GM19467 (cell line): ENCODE measurements around the gene NSL1.
"Not testable (repeated sequence)": the region's sequence is repeated elsewhere in the genome, so short reads cannot be mapped to it uniquely, and the experiment has no call there.

Source experiments
- ATAC-seq: cut with Tn5 transposase; IDR thresholded peaks from one replicate; pipeline ENCODE4 v1.9.1; 2021; ENCODE audit warnings: mild to moderate bottlenecking, moderate library complexity; ENCODE audit not compliant: unreplicated experiment

NSL1 gene

DNA sequence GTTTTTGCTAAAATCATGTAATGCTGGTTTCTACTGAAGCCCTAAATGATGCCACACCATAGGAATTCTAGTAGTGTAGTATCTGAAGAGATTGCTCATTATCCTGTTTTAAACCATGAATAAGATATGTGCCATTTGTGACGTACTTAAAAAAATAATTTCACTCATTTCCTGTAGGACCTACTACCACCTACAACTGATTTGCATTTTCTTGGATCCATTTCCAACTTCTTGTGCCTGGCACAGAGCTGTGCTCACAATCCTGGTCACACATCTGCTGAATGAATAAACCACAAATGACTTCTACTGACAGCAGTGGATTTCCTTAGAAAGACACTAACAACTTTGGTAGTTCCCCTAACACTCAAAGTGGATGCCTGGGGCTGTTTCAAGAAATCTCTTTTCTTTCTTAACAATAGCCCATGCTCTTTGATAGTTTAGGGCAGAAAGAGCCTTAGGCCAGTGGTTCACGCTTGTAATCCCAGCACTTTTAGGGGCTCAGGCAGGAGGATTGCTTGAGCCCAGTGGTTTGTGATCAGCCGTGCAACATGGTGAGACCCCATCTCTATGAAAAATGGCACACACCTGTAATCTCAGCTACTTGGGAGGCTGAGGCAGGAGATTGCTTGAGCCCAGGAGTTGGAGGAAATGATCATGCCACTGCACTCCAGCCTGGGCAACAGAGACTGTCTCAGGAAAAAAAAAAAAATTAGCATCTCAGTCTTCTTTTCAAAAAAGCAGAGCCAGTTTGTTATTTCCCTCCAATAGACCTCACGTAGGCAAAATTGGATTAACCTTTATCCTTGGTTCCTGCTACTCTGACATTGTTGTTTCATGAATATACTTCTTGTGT, 78.9 kb downstream of the NSL1 start:
- no peak for ATAC-seq

DNA sequence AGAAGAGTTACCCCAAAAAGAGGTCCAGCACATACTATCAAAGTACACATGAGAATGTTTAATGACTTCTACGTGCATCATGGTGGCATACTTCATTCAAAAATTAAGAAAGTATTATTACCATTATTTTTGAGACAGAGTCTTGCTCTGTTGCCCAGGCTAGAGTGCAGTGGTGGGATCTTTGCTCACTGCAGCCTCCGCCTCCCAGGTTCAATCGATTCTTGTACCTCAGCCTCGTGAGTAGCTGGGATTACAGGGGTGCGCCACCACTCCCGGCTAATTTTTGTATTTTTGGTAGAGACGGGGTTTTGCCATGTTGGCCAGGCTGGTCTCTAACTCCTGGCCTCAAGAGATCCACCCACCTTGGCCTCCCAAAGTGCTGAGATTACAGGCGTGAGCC, 79.6 kb downstream of the NSL1 start:
- ATAC-seq: not testable (repeated sequence)

DNA sequence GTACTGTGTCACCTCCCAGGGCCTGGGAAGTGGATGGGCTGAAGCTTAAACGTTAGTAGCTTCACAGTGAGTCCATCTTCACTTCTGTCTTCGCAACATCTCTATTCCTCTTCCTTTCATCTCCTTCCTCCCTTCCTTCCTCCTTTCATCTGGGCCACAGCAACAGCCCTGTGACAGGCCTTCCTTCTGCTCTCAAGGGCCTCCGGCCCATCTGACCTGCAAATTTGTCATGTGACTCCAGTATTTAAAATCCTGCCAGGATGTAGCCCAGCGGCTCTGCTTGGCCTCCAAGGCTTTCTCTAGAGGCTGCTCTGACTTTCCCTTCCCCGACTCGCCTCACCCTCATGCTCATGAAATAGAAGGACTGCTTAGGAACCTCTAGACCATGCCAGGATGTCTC, 81.0 kb downstream of the NSL1 start:
- ATAC-seq: no peak

DNA sequence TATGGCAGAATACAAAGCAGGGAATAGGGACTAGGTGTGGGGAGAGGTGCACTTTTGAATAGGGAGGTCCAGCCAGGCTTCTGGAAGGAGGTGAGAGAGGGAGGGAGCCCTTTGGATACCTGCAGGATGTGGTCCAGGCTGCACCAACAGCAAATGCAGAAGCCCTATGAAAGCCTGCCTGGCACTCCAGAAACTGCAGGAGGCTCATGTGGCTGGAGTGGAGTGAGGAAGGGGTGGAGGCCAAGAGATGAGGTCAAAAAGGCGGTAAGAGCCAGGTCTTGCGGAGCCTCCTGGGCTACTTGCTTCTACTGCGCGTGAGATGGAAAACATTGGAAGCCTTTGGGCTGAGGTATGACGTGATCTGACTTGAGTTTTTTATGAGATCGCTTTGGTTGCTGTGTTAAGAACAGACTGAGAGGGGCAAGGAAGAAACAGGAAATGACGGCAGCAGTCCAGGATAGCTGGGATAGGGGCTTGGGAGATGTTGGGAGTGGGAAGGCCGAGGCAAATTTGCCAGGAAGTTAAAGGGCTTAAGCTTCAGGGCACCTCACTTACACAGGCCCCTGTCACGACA, 87.5 kb downstream of the NSL1 start:
- no peak for ATAC-seq

DNA sequence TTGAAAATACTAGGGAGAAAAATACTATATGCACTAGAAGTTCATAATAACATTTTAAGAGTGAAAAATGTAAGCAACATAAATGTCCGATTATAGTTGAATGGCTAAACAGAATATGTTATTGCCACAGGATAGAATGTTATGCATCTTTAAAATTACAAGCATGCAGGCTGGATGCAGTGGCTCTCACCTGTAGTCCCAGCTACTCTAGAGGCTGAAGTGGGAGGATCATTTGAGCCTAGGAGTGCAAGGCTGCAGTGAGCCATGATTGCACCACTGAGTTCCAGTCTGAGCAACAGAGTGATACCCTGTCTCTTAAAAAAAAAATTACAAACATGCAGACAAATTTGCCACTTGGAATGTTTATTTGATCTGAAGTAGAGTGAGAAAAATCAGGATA, 88.9 kb downstream of the NSL1 start:
- no peak for ATAC-seq

DNA sequence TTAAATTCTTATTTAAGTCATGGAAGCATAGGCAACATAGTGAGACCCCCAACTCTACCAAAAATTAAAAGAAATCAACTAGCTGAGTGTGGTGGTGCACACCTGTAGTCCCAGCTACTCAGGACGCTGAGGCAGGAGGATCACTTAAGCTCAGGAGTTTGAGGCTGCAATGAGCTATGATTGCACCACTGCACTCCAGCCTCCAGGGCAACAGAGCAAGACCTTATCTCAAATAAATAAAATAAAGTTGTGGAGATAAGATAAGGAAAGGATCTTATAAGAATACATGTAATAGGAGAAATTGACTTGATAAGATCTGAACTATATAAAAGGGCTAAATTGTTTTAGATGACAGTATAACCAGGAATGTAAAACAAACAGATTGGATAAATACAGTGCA, 89.7 kb downstream of the NSL1 start:
- ATAC-seq: no peak

DNA sequence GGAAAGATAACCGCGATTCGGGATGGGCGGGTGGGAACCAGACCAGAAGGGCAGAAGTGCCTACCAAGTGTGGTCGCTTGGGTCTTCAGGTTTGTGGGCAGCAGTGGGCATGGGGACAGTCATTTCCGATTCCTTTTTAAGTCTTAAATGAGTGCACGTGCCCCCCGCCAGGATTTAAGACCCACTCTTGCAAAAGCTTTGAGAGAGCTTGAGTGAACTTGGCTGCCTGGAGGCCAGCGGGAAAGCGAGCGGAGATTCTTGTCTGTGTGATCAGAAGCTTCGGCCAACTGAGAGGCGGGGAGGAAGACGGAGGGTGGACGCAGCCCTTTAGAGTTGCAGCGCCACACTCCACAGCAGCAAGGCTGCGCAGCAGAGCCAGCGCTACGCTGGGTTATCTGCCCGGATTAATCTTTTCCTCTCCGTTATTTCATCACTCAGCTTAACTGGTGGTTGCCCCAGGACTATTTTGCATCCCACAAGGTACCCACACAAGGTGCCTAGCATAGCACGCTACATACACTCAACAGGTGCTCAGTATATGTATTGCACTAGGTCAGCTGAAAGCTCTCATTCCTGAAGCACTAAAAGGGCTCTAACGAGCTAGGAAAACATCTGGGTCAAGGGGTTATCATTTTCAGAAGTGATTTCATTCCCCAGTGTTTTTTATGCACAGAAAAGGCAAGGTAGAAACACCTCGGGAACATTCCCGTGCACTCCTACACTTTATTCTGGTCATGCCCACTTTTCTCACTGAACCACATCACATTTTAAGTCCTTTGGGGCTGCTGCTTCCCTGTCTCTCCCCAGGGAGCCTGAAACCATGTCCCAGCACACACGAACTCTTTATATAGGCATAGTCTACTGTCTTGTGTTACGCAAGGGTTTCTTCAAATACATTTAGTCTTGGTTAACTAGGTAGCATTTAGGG, 90.4 kb downstream of the NSL1 start:
- peak; percentile 36 for ATAC-seq

DNA sequence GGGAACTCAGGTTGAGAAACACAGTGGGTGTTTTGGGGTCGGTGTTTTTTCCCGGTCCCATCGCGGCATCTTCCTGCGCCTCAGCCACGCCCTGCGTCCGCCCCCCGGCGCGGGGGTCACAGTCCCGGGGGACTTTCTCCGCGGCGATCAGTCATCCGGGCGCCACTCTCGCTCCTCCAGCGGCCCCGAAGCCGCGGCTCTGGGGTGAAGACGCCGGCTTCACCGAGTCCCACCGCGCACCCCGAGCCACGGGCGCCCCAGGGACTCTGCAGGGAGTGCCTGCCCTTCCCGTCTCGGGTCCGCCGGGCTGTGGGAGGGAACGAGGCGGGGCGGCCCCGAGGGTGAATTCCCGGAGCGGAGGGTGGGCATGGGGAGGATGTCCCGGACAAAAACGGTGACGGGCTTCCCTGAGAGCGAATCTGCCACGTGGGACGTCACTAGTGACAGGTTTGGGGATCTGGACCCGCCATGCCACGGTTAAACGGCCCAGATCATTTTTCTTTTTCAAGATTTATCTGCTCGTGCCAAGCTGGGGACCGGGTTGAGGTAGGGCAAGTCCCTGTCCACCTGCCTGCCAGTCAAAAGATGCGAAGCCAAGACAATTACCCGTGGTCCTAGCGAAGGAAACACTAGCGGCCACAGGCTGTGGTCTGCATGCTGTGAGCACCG, 91.2 kb downstream of the NSL1 start:
- no peak for ATAC-seq

DNA sequence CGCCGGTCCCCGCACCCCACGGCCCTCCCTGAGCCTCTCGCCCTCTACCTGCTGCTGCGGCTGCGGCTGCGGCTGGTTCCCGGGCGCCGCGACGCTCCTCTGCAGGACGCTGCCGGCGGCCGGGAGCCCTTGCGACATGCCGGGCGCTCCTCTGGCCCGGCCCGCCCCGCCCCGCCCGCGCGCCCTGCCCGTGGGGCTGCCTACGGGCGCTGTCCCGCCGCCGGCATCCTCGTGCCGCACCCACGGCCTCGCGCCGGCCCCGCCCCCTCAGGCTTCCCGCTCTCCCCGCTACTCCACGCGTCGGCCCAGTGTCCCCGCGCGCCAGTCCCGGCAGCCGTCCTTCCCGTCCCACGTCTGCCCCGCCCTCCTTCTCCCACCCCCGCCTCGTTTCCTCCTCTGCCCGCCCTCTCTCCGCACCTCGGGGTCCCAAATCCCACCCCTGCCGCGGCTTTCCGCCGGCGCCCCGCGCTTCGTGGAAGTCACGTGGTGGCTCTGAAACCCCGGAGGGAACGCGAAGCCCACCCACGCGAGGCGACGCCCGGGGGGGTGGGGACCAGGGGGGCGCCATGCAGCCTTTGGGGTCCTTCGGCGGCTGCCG, 91.9 kb downstream of the NSL1 start, which contains the start of gene BATF3:
Gene BATF3, minus strand, starts transcription at position 216 of the 598 bp plus-strand sequence. Its CDS starts 78 bp downstream, at position 138.
- peak; percentile 14 for ATAC-seq

DNA sequence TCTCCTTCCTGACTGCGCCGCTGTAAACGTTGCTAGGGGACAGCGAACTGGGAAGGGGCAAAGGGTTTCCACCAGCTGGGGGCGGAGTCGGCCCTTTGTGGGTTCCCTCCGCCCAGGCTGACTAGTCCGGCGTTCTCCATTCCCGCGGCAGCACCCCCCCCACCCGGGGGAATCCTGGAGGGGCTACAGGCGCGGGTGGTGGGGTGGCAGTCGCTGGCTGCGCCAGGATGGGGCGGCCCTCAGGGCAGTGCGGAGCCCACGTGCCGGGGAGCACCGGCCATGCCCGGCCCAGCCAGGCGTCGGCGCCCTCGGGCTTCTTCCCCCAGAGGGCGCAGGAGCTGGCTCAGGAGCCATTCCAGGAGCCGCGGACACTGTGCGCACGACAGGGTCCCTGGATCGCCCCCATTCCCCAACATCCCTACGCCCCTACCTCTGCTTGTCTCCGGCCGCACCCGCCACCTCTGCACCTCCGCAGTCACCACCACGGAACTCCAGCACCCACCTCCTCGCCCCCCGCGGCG, 92.4 kb downstream of the NSL1 start:
- ATAC-seq: peak; percentile 34

DNA sequence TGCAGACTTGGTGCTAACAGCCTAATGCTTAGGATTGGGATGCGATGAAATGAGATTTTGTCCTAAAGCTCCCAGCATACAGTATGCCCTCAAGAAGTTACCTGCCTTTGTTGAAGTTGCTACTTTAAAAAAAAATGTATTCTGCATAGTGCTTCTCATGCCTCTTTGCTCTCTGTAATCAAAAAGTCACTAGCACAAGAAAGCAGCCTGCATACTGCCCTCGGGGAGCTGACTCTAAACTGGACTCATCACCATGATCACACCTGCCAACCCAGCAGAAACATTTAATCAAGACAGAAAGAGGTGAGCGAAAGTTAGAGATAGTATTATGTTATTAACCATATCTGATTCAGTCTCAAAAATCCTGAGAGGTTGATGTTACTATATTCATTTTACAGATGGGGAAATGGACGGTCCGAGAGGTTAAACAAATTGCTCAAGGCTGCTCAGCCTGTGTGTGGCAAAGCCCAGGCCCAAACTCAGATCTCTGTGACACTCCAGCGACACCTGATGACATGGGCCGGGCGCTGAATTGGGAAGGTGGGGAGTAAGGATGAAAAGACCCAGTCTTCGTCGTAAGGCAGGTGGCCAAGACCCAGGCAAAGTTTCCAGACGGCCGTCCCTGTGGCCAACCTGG, 93.0 kb downstream of the NSL1 start:
- no peak for ATAC-seq

DNA sequence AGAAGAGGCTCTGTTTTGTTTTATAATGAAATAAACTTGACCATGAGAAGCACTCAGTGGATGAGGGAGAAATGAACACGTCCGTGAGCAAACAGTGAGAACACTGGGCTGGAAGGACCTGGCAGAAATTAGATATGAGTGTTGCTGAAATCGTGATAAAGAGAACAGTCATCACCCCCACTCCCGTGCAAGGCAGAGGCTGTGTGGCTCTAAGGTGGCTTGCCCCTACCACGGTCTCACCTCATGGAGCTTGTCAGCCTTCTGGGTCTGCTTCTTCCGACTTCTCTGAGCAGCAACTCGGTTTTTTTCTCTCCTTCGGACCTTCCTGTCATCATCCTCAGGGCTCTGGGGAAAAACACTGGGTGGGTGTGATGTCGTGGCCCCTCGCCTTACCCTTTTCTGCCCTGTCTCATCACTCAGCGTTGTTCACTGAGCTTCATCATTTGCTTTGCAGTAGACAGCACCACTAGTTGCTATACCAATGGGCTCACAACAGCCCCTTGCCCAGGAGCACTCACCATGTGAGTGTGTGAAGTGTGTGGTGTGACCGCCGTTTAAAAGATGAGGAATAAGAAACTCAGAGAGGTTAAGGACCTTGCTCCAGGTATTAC, 94.8 kb downstream of the NSL1 start:
- ATAC-seq: no peak

DNA sequence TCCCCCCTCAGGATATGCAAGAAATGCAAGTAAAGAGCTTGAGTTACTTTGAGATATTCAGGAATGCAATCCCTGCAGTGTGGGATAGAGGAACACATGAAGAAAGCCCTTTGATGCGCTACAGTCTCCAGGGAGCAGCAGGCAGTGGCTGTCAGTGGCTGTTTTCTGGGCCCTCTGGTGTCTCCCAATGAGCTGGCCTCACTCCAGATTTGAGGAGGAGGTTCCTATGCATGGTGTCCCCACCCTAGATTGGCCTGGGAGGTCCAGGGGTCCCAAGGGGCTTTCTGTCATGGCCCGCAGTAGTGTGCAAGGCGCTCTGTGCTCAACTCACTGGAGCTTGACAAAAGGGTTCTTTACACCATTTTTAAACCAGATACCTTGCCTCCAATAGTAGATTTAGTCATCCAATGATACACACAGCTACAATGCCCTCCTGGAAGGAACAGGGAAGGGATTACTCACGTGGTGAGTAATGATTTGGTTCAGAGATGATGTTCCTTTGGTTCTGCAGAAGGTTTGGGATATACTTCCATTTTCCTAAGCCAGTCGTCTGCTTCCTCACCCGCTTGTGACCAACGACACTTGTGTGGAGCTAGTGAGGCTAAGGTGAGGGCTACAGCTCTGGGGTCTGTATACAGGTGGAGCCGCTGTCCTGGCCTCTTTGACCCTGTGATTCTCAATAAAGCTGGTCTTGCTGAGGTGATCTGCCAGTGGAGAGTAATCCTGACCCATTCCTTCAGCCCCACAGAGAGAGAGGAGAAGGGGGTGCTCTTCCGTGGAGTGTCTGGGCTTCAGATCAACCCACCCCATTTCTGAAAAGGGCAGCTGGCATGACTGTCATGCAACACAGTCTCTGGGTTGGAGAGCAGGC, 98.6 kb downstream of the NSL1 start:
- ATAC-seq: no peak

DNA sequence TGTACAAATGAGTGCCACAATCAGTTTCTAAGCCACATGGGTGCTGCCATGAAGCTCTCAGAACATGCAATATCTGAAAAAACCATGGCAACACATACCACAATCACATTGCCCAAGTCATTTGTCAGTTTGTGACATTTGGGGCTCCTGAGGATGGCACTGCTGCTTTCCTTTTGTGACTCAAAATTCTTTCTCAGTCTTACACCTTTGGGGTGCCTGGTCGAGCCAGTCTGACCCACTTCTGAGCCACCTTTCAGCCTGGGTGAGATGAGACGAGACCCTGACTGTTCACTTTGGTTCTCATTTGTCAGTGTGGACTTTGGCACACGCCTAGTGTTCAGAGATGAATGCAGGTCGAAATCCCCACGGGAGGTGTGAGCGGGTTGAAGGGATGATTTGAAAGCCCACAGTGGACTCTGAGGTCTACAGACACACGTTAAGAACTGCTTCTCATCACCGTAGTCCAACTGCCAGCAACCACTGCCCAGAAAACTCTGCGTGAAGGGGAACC, 100.0 kb downstream of the NSL1 start:
- ATAC-seq: no peak

DNA sequence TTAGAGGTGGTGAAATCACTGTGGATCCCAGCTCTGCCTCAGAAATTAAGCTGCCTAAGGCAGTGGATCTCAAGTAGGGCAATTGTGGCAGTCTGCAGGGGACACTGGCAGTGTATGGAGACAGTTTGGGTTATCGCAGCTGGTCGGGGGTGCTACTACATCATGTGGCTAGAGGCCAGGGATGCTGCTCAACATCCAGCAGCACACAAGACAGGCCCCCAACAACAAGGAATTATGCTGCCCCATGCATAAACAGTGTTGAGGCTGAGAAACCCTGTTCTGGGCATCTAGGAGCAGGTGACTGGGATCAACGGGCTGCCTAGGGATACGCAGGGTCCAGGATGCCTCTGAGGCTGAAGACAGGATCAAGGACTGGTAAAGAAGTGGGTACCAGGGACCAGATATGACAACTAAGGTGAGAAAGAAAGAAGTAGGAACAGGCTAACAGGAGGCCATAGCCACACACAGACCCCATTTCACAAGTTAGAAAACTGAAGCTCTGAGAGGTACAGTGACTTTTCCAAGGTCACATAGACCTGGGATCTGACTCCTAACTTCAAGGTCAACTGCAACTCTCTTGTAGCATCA, 100.7 kb downstream of the NSL1 start:
- ATAC-seq: no peak

DNA sequence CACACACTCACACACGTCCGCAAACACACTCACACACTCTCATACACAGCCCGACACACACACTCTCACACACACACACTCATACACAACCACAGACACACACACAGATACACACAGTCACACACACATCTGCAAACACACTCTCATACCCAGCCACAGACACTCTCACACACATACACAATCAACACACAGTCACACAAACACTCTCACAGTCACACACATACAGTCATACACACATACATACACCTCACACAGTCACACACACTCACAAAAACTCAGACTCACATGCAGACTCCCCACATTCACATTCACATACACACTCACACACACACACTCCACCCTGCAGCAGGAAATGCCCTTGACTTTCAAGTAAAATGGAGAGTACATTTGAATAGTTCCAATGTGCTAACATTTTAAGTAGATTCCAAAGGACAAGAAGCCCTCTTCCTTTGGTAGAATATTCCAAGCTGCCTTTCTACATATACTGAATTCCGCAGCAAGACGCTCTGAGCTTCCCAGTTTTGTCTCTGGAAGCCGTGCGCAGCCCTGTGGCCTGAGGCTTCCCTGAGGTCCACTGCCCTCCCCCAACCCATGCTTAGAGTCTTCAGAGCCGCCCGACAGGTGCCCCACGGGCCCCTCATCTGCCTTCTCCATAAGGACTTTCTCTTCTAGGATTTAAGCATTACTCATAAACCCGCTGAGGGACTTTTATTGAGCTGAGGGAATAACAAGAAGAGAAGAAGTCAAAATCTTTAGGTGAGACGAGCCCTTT, 101.6 kb downstream of the NSL1 start:
- no peak for ATAC-seq

DNA sequence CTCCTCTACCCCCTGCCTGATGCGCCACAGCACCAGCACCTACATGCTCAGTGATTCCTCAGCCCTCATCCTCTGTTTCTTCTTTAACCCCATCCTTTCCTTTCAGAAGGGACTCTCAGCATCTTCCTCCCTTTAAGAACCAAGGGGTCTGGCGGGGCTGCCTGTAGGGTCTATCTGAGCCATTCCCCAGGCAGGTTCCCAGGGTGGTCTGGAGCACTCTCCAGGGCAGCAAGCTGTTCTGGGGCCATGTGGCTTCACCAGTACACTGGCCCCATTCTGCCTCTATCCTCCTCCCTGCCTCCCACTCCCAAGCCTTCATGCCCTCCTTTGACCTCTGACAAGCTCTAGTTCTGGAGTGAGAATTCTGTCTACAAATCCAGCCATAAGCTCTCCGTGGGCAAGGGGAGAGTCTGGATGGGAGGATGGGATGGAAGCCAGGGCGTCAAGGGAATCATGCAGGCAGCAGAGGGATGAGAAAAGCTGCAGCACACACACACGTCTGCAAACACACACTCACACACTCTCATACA, 102.3 kb downstream of the NSL1 start:
- no peak for ATAC-seq
